HG03460 (cell line): ENCODE data around the gene PREB.
A peak's percentile ranks its signal among the peaks of the same experiment; 100 is the strongest.

Source experiments
- ATAC-seq: cut with Tn5 transposase; IDR thresholded peaks from one replicate; pipeline ENCODE4 v1.9.1; 2021; ENCODE audit not compliant: unreplicated experiment

Gene PREB

DNA sequence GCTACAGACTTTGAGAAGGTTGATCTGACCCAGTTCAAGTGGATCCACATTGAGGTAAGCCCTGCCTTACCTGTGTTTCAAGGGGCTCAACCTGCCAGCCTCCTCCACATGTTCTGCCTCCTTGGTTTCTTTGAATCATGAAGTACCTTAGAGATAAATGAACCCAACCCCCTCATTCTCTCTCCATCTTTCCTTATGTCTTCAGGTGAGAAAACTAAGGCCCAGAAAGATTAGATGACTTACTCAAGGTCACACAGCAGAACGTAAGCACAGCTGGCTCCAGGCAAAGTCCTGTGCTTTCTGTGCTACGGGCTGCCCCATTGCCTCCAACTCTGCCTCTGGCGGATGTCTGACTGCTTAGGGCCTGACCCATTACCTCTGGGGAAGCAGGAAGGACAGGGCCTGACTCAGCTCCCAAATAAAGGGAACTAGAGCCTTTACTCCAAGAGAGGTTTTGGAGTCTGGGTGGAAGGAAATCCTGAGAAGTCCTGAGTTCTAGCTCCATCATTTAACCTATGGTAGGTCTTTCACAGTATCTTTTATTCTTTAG, 37.6 kb downstream of the PREB start:
- no peak for ATAC-seq

DNA sequence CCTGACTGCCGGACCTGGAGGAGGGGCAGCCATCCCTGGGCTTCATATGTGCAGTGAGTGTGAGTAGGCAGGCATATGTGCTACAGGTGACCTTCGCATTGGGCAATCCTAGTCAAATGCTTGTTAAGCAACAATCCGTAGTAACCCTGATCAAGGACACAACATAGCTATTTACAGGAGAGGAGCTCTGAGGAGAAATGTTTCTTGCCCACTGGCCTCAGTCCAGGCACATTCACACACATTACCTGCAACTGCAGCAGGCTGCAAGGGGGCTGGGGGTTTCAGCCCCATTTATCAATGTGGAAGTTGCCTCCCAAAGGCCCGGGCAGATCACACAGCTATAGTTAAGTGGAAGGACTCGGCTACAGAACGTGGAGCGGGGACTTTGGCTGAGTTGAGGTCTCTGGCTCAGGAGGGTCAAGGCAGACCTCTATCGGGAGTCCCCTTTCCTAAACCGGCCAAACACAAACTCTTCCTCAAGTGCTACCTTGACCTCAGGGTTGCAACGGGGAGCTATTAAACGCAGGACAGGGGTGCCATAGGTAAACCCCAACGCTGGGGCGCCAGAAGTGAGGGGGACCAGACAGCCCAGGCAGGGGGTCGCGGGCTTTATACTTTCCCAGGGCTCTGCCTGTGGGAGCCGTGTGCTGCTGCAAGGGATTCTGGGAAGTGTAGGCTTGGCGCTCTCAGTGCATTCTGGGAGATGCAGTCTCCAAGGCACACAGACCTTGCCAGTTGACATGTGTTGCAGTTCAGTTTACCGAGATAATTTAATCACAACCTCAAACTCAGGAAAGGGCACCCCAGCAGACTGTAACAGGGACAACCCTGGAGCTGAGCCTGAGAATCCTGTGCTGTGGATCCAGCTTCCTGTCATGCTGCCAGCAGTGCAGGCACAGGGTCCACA, 38.4 kb downstream of the PREB start:
- no peak for ATAC-seq

DNA sequence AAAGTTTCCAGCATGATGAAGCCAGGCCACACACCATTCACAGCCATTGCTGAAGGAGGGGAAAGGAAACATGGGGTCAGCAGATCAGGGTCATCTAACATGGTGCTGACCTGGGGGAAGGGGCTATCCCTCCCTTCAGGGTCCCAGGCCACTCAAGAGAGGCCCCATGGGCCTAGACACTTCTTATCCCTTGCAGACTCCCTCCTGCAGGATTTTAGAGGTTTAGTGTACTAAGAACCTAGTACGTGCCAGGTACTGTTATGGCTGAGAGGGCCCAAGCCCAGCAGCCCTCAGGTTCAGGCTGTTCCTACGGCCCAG, 39.0 kb downstream of the PREB start:
- ATAC-seq: no peak

DNA sequence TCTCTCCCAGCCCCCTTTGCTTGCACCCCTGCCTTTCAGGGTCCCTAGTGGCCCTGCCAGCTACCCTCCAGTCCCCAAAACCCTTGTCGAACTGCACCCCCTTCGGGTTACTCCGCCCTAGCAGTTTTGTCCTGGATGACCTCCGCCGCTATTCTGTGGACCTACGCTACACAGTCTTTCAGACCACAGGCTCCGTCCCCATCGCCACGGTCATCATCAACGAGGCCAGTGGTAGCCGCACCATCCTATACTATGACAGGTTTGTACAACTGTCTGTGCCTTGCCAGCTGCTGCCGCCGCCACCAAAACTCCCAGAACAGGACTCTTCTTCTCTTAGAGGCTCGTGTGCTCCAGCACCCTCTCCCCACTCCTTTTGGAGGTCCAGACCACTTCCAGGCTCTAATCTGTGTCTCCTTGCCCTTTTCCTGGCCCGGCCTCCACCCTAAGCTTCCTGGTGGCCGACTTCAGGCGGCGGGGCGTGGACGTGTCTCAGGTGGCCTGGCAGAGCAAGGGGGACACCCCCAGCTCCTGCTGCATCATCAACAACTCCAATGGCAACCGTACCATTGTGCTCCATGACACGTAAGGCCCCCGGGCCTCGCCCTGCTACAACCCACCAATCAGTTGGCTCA, 40.0 kb downstream of the PREB start:
- no peak for ATAC-seq

DNA sequence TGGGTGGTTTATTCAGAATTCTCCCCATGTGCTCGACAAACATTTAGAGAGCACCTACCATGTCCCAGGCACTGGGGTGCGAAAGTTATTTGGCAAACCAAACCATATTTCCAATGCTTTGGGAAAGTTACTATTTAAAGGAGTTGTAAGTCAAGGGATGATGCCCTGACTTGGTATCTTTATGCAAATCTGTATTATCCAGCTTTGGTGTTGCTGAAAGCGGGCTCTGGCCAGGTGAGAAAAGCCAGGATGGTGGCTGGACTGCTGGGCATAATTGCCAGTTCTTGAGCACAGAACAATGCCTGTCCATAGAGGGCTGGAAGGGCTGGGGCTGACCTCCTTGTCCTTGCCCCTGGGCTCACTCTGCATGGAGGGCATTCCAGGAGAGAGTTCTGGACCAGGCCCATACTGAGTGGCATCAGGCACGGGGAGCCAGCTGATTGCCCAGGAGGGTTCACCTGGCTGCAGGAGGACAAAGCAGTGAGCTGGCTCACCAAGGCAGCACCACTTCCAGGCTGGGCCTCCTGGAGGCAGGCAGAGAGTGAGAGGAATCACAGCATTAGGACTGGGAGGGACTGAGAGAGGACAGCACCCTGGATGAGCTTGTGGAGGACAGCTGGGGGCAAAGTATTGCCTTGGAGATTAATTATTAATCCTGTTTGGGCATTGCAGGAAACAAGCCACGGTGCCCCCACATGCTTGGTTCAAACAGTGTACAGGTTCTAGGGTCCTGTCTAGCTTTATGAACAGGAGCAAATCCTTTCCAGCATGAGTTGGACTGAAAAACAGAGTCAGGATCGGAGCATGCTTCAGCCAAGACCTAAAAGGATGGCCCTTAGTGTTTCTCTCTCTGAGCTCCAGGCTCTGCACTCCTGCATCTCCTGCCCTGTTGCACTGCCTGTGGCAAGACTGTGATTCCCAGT, 40.7 kb downstream of the PREB start:
- ATAC-seq: no peak

DNA sequence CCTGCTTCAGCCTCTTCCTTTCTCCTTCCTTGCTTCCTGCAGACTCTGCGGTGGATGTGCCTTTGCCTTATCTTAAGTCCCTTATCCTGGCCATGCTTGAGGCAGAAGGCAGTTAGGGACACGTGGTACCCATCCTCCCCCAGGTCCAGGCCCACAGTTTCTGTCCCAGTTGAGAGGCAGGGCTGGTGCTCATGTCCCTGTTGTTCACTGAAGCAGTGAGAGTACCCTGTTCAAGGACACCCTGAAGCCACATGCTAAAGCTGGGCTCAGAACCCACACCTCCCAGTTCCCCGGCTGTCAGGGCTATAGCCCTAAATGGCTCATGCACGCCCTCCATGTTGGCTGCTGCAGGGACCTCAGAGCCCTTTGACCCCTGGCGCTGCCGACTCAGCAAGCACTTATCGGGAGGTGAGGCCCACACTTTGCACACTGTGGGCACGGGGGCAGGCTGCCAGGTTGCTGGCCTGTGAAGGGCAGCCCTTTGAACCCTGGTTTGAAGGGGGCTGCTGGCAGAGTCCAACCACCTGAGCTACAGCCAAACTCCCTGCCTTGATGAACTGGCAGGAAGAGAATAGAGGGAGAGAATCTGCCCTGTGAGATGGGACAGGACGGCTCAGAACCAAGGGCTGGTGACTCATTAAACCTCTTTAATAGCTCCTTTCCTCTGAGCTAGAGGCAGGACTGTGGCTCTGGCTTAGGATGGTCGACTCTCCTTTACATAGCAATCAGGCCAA, 41.6 kb downstream of the PREB start:
- ATAC-seq: no peak

DNA sequence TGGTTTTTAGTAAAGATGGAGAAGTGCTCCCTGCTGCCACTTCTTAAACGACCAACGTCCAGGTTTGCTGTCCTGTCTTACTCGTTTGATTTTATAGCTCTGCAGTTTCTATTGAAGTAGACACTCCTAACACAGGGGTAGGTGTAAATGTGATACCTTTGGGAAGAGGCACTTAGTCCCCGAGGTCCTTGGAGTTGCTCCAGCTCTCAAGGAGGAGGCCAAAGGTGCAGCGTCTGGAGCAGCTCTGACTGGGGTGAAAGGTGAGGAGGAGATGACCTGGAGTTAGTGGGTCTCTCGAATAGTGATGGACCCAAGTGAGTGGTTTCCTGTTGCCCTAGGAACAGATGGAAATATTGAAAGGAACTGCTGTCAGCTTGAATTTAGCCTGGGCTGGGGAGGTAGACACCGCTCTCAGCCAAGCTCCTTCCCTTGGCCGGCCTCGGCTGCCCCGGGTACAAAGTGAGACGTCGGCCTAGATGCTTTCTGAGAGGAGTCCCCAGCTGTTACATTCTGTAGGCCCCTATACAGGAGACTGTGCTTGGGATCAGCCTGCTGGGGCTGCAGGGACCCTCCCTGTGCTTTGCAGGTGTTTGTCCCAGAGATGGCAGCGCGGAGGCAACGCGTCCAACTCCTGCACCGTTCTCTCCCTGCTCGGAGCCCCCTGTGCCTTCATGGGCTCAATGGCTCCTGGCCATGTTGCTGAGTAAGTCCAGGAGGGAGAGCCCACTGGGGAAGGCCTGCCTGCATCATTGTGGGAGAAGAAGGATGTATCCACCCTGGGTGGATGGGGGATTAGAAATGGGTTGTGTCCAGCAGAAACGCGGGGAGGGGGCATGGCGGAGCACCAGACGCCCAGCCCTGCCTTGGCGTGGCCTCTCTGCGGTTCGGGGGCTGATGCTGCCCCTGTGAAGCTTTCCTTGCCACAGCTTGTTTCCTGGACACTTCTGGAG, 42.4 kb downstream of the PREB start:
- ATAC-seq: no peak

DNA sequence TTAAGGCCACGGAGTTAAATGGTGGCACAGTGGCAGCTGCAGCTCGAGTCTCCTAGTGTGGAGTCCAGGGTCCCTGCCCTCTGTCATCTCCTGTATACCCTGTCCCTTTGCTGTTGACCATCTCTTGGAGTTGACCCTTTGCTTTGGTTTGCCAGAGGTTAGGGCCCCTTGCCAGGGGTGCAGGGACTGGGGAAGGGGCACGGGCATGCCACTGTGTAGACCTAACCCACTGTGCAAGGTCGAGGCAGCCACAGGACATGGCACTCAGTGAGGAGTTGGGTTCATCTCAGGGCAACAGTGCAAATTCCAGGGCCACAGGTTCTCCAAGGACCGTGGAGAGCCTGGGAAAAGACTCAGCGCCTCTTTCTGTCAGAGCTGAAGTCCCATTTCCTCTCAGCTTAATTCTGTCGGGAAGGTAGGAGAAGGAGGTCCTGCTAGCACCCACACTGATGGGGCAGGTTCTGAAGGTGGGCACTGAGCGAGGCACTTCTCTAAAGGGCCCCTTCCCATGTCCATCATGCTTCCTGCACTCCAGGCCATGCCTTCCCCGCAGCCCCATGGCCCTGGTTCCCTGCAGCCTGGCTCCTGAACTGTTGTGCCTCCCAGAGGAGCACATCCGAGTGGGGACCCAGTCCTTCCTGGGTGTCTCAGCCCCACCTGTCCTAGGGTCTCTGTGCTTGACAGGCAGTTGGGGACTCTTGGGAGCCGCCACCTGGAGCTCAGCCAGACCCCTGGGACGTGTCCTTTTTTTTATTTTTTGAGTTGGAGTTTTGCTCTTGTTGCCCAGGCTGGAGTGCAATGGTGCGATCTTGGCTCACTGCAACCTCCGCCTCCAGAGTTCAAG, 45.1 kb downstream of the PREB start:
- ATAC-seq: no peak

DNA sequence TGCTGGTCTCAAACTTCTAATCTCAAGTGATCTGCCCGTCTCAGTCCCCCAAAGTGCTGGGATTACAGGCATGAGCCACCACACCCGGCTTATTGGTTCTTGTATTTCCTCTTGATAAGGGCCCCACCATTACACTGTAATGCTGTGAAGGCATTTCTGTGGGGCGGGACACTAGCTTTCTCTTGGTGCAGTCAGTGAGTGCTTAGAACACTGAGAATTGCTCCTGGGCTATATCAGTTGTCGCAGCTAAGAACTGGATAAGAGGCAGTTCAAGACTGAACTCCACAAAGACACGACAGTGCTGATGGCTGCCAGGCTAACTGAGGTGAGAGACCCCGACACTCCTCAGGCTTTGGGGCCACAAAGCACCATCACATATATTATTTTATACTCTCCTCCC, 45.8 kb downstream of the PREB start:
- no peak for ATAC-seq

DNA sequence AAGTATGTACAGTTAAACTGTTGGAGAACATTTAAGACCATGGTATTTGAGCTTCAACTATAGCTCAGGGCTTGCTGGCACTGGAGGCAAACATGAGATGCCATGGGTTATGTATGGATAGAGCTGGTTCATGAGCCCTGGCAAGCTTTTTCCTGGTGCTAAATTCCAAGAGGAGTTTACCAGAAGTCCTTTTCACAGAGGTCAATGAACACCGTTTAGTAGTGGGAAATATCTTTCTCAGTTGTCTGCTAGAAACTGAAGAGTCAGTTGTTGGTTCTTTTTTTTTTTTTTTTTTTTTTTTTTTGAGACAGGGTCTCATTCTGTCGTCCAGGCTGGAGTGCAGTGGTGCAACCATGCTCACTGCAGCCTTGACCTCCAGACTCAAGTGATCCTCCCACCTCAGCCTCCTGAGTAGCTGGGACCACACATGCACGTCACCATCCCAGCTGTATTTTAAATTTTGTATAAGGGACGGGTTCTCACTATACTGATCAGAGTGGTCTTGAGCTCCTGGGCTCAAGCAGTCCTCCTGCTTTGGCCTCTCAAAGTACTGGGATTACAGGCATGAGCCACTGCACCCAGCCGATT, 46.5 kb downstream of the PREB start:
- no peak for ATAC-seq

DNA sequence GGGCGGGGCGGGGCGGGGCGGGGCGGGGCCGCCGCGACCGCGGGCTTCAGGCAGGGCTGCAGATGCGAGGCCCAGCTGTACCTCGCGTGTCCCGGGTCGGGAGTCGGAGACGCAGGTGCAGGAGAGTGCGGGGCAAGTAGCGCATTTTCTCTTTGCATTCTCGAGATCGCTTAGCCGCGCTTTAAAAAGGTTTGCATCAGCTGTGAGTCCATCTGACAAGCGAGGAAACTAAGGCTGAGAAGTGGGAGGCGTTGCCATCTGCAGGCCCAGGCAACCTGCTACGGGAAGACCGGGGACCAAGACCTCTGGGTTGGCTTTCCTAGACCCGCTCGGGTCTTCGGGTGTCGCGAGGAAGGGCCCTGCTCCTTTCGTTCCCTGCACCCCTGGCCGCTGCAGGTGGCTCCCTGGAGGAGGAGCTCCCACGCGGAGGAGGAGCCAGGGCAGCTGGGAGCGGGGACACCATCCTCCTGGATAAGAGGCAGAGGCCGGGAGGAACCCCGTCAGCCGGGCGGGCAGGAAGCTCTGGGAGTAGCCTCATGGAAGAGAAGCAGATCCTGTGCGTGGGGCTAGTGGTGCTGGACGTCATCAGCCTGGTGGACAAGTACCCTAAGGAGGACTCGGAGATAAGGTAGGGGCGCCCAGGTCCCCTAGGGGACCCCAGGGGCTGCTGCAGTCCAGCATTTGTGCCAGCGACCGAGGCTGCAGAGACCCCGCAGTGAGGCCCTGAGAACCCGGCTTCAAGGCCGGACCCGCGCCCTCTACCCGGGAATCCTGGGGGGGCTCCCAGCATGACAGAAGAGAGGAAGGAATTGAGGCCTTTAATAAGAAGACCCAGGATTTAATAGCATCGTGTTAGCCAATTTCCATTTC, 47.5 kb downstream of the PREB start, which contains the start of gene KHK:
TSS of gene KHK (plus strand) at position 49 of the 870 bp plus-strand sequence. CDS start at position 537, 488 bp downstream.
- peak; percentile 20 for ATAC-seq

DNA sequence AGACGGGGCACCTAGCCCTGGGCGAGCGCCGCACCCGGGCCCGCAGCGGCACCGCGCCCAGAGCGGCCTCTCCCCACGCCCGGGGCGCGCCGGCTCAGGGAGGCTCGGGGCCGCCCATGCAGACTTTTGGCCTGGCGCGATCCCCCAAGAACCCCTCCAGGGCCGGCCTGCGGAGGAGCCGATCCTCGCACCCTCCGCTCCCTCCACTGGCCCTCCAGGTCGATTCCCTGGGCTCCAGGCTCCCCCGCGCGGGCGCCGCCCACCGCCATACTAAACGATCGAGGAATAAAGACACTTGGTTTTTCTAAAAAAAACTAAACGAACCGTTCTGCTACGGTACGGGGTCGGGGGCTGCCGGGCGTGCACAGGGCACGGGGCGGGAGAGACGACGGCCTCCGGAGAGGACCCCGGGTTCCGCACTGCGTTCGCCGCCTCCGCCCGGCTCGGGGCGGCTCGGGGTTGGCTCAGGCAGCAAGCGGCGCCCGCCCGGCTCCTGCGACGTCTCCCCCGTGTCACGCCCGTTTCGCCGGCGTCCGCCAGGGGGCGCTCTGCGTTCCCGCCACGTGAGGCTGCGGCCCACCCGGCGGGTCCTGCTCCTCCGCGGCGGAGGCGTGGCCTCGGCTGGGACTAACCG, 48.2 kb downstream of the PREB start:
- ATAC-seq: peak; percentile 85

DNA sequence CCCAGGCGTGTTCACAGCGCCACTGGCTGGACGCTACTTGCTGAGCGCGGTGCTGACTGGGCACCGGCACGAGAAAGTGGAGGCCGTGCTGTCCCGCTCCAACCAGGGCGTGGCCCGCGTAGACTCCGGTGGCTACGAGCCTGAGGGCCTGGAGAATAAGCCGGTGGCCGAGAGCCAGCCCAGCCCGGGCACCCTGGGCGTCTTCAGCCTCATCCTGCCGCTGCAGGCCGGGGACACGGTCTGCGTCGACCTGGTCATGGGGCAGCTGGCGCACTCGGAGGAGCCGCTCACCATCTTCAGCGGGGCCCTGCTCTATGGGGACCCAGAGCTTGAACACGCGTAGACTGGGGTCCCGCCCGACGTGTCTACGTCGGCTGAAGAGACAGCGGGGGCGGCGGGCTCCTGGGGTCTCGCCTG, 48.8 kb downstream of the PREB start:
- no peak for ATAC-seq

DNA sequence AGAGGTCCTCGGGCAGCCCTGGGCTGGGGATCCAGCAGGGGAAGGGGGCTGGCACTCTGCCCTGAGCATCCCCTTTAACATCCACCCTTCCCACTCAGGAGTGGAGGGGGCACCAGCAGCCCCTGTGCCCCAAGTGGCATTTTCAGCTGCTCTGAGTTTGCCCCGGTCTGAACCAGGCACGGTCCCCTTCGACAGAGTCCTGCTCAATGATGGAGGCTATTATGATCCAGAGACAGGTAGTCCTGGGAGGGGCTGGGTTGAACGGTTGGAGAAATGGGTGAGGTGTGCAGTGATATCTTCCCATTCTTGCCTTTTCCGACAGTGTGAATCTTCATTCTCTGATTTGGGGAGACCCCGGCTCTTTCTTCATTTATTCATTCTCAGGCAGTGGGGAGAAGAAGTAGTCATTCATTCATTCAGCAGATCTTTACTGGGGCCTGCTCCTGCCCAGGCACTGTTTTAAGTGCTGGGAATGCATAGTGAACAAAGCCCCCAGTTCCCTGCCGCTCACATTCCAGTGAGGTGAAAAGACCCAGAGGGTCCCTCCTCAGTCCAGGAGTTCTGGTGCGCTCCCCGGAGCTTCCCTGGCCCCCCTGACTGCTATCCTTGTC, 49.3 kb downstream of the PREB start:
- ATAC-seq: no peak

DNA sequence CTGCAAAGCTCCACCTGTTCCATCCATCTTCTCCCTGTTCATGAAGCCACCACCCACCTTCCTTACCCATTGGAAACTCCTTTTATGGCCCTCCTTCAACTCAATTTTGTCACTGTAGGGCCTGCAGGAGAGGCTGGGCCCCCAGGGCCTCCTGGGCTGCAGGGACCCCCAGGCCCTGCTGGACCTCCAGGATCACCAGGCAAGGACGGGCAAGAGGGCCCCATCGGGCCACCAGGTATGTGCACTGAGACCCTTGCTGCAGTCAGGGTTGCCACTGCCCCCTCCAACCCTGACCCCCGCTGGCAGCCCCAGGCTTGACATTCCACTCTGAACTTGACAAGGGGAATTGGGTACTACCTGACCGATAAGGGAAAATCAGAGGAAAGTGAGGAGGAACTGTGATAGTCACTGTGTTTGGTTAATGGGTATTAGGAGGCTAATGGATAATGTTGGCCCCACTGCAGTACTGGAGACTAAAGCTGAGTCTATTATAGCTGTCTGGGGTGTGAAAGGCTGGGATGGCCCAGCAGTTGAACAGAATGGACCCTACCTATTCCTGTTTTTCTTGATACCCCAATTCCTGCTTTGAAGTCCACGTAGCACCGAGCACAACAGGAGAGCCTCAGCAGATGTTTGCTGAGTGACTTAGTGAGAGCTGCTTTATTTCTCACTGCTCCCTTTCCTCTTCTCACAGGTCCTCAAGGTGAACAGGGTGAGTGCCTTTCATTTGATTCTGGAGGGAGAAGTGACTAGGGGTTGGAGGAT, 50.0 kb downstream of the PREB start:
- ATAC-seq: no peak
